Measurements from ENCODE around the gene KSR2. TPM values are rescaled to one million over a fixed set of nuclear protein-coding genes. Genes with fewer than 3 reads are reported as not detected.

KSR2 gene
- total RNA-seq, 1 experiment from 2014 or later: not detected

- Histone ChIP-seq H3K27me3 (replicated peaks; ENCODE audit: insufficient read depth, low read depth, low read length, poor library complexity) (no peaks in the 10 kb centered on the region), H3K9me3 (ENCODE audit: low read depth, low read length, poor library complexity, severe bottlenecking) (no peaks in the 10 kb centered on the region), H3K4me1 (ENCODE audit: insufficient read depth, low read length, poor library complexity, severe bottlenecking) (no peaks in the 10 kb centered on the region), H3K27ac (ENCODE audit: low read depth, low read length, poor library complexity, severe bottlenecking) (no peak overlapping the region), H3K4me3 (ENCODE audit: low read depth, low read length, poor library complexity, severe bottlenecking) (no peak overlapping the region), H3K36me3 (ENCODE audit: insufficient read depth, low read length, poor library complexity, severe bottlenecking) (no peaks in the 10 kb centered on the region)
- DNase-seq (ENCODE audit: low spot score): no peak
- TF ChIP-seq CTCF (conservative IDR thresholded peaks at IDR 0.05; ENCODE audit: low read depth, low read length): no peak
- no TSS peak for BruUV-seq (replicated peaks)
- intact Hi-C loops (cut with micrococcal nuclease; ENCODE audit: unreplicated experiment): no loop called here
- POLR2A ChIA-PET (ENCODE audit: low non-redundant PET): no interaction called here
- CTCF ChIA-PET: no interaction called here
These were observed 113.6 kb downstream of the KSR2 start for GRCh38 chr12:117855165-117855564.

- intact Hi-C loops (cut with micrococcal nuclease; ENCODE audit: unreplicated experiment): loop anchor here (5.0 kb wide), 2 partner anchors 487 to 642 kb away; no protein-coding TSS in a partner anchor
- POLR2A ChIA-PET (ENCODE audit: low non-redundant PET): no interaction called here
- Histone ChIP-seq H3K4me1 (ENCODE audit: insufficient read depth, low read length, poor library complexity, severe bottlenecking) (no peaks in the 10 kb centered on the region), H3K9me3 (ENCODE audit: low read depth, low read length, poor library complexity, severe bottlenecking) (no peaks in the 10 kb centered on the region), H3K27ac (ENCODE audit: low read depth, low read length, poor library complexity, severe bottlenecking) (no peak overlapping the region), H3K4me3 (ENCODE audit: low read depth, low read length, poor library complexity, severe bottlenecking) (no peak overlapping the region), H3K27me3 (replicated peaks; ENCODE audit: insufficient read depth, low read depth, low read length, poor library complexity) (peaks cover 2% of the 10 kb centered on the region), H3K36me3 (ENCODE audit: insufficient read depth, low read length, poor library complexity, severe bottlenecking) (no peaks in the 10 kb centered on the region)
- BruUV-seq (replicated peaks): no TSS peak
- DNase-seq (ENCODE audit: low spot score): peak; percentile 76
- CTCF ChIA-PET: interaction anchor here (0.6 kb wide), 1 partner anchor 19 kb away, joined by 9 read pairs; no protein-coding TSS in a partner anchor
- TF ChIP-seq EZH2 (IDR thresholded peaks at IDR 0.05; ENCODE audit: borderline replicate concordance, low read depth, low read length, poor library complexity, severe bottlenecking): no peak
- TF ChIP-seq CTCF (conservative IDR thresholded peaks at IDR 0.05; ENCODE audit: low read depth, low read length): peak; percentile 83
These were observed 114.3 kb downstream of the KSR2 start for GRCh38 chr12:117854339-117855012.

- no peaks in the 10 kb centered on the region for H3K9me3 ChIP-seq (ENCODE audit: low read depth, low read length, poor library complexity, severe bottlenecking)
- DNase-seq (ENCODE audit: low spot score): no peak
- no TSS peak for BruUV-seq (replicated peaks)
- TF ChIP-seq CTCF (conservative IDR thresholded peaks at IDR 0.05; ENCODE audit: low read depth, low read length) (no peak), EZH2 (IDR thresholded peaks at IDR 0.05; ENCODE audit: borderline replicate concordance, low read depth, low read length, poor library complexity, severe bottlenecking) (no peak)
- no peaks in the 10 kb centered on the region for H3K4me1 ChIP-seq (ENCODE audit: insufficient read depth, low read length, poor library complexity, severe bottlenecking)
- H3K36me3 ChIP-seq (ENCODE audit: insufficient read depth, low read length, poor library complexity, severe bottlenecking): no peaks in the 10 kb centered on the region
- ChIA-PET CTCF (interaction anchor here (0.6 kb wide), 2 partner anchors 20 to 1450 kb away, joined by 9 to 14 read pairs; no protein-coding TSS in a partner anchor), POLR2A (ENCODE audit: low non-redundant PET) (no interaction called here)
- peaks cover 6% of the 10 kb centered on the region for H3K27me3 ChIP-seq (replicated peaks; ENCODE audit: insufficient read depth, low read depth, low read length, poor library complexity)
- H3K27ac ChIP-seq (ENCODE audit: low read depth, low read length, poor library complexity, severe bottlenecking): no peak overlapping the region
- intact Hi-C loops (cut with micrococcal nuclease; ENCODE audit: unreplicated experiment): loop anchor here (5.0 kb wide), 2 partner anchors 486 to 641 kb away; no protein-coding TSS in a partner anchor
- H3K4me3 ChIP-seq (ENCODE audit: low read depth, low read length, poor library complexity, severe bottlenecking): no peak overlapping the region
These were observed 115.2 kb downstream of the KSR2 start for GRCh38 chr12:117853600-117853999.

Measured in A673 (cell line).